BLaER1 (cell line): ENCODE results near the gene ADAMTS3.

Experiments used
- H3K27ac ChIP-seq: shearing (Covaris generic); formaldehyde crosslinking; 2 replicates; pipeline ENCODE4 v1.8.1; 2022
- H3K27me3 ChIP-seq: shearing (Covaris generic); formaldehyde crosslinking; 2 replicates; pipeline ENCODE4 v1.8.1; 2022
- H3K36me3 ChIP-seq: shearing (Covaris generic); formaldehyde crosslinking; 2 replicates; pipeline ENCODE4 v1.8.1; 2022
- H3K4me1 ChIP-seq: shearing (Covaris generic); formaldehyde crosslinking; 2 replicates; pipeline ENCODE4 v1.8.1; 2022
- H3K4me2 ChIP-seq: shearing (Covaris generic); formaldehyde crosslinking; 2 replicates; pipeline ENCODE4 v1.8.1; 2022
- H3K4me3 ChIP-seq: shearing (Covaris generic); formaldehyde crosslinking; 2 replicates; pipeline ENCODE4 v1.8.1; 2022
- H3K9ac ChIP-seq: shearing (Covaris generic); formaldehyde crosslinking; 2 replicates; pipeline ENCODE4 v1.8.1; 2022
- H3K9me3 ChIP-seq: shearing (Covaris generic); formaldehyde crosslinking; 2 replicates; pipeline ENCODE4 v1.8.1; 2022
- H4K20me1 ChIP-seq: shearing (Covaris generic); formaldehyde crosslinking; 2 replicates; pipeline ENCODE4 v1.8.1; 2022
- Cebpa-rat ChIP-seq: shearing (Covaris generic); IDR thresholded peaks from 2 replicates; pipeline ENCODE4 v1.8.1; 2022

The ADAMTS3 gene

GRCh38 chr4:72387959-72388358 is 181.1 kb downstream of the ADAMTS3 start:
- Histone ChIP-seq H3K9me3 (no peaks in the 10 kb centered on the region), H3K4me2 (no peak overlapping the region), H3K4me1 (no peaks in the 10 kb centered on the region), H4K20me1 (no peaks in the 10 kb centered on the region), H3K9ac (no peak overlapping the region), H3K36me3 (no peaks in the 10 kb centered on the region), H3K27ac (no peak overlapping the region), H3K4me3 (no peak overlapping the region), H3K27me3 (no peaks in the 10 kb centered on the region)
- no peak for TF ChIP-seq Cebpa-rat

GRCh38 chr4:72383439-72383838 is 185.6 kb downstream of the ADAMTS3 start:
- no peak overlapping the region for H3K9ac ChIP-seq
- no peaks in the 10 kb centered on the region for H3K36me3 ChIP-seq
- no peaks in the 10 kb centered on the region for H3K27me3 ChIP-seq
- H3K27ac ChIP-seq, result no peak overlapping the region
- H4K20me1 ChIP-seq, result no peaks in the 10 kb centered on the region
- no peak for TF ChIP-seq Cebpa-rat
- no peaks in the 10 kb centered on the region for H3K9me3 ChIP-seq
- no peak overlapping the region for H3K4me2 ChIP-seq
- H3K4me3 ChIP-seq, result no peak overlapping the region
- no peaks in the 10 kb centered on the region for H3K4me1 ChIP-seq

GRCh38 chr4:72378901-72379300 is 190.1 kb downstream of the ADAMTS3 start:
- Histone ChIP-seq H3K9me3 (no peaks in the 10 kb centered on the region), H3K27ac (no peak overlapping the region), H3K4me3 (no peak overlapping the region), H4K20me1 (no peaks in the 10 kb centered on the region), H3K9ac (no peak overlapping the region), H3K36me3 (no peaks in the 10 kb centered on the region), H3K27me3 (no peaks in the 10 kb centered on the region), H3K4me2 (no peak overlapping the region), H3K4me1 (no peaks in the 10 kb centered on the region)
- no peak for TF ChIP-seq Cebpa-rat

DNA sequence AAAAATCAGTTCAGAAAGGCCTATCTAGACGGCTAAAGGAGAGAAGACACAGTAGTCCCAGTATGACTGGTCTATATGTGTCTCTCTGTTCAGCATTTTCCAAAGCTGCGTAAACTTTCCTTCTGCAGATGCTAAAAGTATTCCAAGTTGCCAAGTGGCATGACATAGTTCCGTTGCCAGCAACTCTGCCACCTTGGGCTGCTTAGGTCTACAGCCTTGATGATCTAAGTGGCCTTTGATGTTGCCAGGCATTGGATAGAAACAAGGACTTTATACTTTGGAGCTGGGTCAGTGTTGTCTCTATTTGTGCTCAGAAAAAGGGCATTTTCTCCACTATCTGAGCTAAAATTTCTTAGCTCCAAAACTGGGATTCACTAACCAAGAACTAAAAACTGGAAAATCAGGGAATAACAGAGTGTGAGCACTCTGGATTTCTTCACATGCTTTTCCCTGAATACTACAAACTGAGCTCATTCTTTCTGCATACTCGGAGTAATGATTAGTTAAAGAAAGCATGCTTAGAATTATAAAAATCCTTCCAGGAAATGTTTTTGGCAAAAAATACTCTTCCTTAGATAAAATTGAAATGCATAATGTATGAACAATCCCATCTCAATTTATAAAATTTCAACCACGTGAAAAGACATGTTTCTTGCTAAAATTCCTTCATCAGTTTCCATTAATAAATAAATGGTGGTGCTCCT is 191.4 kb downstream of the ADAMTS3 start:
- Histone ChIP-seq H3K9ac (no peak overlapping the region), H3K4me3 (no peak overlapping the region), H3K27ac (no peak overlapping the region), H3K27me3 (no peaks in the 10 kb centered on the region), H3K9me3 (no peaks in the 10 kb centered on the region), H3K4me1 (no peaks in the 10 kb centered on the region), H3K4me2 (no peak overlapping the region), H4K20me1 (no peaks in the 10 kb centered on the region), H3K36me3 (no peaks in the 10 kb centered on the region)
- no peak for TF ChIP-seq Cebpa-rat

DNA sequence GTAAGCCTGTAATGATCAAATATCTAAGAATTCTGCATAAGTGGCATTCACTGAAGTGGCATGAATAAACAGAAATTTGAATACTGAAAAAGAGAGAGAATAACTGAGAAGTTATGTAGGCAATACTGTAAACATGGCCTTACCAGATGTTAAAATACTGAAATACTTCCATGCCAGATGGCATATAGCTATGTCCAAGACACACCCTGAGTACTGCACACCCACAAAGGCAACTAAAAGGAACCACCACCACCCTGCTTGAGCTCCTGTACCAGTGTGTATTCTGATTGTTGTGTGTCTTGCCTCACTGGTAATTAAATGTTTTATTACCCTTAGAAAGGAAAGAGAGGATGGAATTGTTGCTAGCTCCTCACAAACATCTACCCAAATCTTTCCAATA is 192.1 kb downstream of the ADAMTS3 start:
- no peak overlapping the region for H3K27ac ChIP-seq
- no peaks in the 10 kb centered on the region for H3K27me3 ChIP-seq
- H4K20me1 ChIP-seq, result no peaks in the 10 kb centered on the region
- H3K9me3 ChIP-seq, result no peaks in the 10 kb centered on the region
- no peak overlapping the region for H3K4me3 ChIP-seq
- TF ChIP-seq Cebpa-rat, result no peak
- no peak overlapping the region for H3K4me2 ChIP-seq
- no peak overlapping the region for H3K9ac ChIP-seq
- no peaks in the 10 kb centered on the region for H3K4me1 ChIP-seq
- no peaks in the 10 kb centered on the region for H3K36me3 ChIP-seq

DNA sequence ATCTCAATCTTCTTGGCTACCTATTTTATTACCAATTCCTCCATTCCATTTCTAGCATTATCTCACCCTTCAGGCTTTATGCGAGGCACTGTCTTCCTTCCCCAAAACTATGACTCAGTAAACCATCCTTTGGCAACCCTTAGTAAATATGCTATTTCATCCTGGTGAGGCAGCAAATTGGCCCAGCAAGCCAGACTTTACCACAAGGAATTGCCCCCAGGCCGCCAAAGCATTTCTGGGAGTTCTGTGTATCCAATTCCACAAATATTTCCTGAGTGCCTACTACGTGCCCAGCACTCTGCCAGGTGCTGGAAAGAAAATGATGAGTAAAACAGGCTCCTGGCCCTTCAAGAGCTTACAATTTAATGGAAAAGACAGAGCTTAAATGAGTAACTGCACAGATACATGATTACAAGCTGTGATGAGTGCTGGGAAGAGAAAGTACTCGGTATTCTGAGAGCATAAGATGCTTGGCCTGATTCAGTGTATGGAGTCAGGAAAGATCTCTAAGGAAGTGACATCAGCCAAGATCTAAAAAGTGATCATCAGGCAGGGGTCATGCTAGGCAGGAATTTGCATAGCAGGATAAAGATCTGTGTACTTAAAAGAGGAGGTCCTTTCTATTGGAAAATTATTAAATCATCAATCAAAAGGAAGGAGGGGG is 193.8 kb downstream of the ADAMTS3 start:
- TF ChIP-seq Cebpa-rat, result no peak
- Histone ChIP-seq H4K20me1 (no peaks in the 10 kb centered on the region), H3K27me3 (no peaks in the 10 kb centered on the region), H3K4me3 (no peak overlapping the region), H3K4me1 (no peaks in the 10 kb centered on the region), H3K9me3 (no peaks in the 10 kb centered on the region), H3K27ac (no peak overlapping the region), H3K36me3 (no peaks in the 10 kb centered on the region), H3K9ac (no peak overlapping the region), H3K4me2 (no peak overlapping the region)

- Histone ChIP-seq H4K20me1 (no peaks in the 10 kb centered on the region), H3K36me3 (no peaks in the 10 kb centered on the region), H3K4me1 (no peaks in the 10 kb centered on the region), H3K27ac (no peak overlapping the region), H3K4me3 (no peak overlapping the region), H3K9me3 (no peaks in the 10 kb centered on the region), H3K9ac (no peak overlapping the region), H3K27me3 (no peaks in the 10 kb centered on the region), H3K4me2 (no peak overlapping the region)
- TF ChIP-seq Cebpa-rat, result no peak
Measured at GRCh38 chr4:72374159-72374558, 194.9 kb downstream of the ADAMTS3 start.

DNA sequence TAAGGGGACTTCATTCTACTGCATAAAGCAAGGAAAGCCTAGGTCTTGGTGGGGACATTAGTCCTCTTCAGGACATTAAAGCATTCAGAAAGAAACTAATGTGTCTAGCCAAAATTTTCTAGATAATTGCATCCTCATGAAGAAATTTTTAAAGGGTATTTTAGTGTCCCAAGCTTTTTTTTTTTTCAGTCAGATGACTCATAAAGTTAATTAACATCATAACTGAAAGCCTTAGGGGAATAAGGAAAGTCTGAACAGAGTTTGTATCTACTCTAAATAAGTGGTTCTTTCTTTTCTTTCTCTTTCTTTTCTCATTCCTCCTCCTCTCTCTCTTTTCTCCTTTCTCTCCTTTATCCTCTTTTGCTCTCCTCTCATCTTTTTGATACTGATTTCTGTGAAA is 202.4 kb downstream of the ADAMTS3 start:
- no peak overlapping the region for H3K4me2 ChIP-seq
- no peak for TF ChIP-seq Cebpa-rat
- H3K4me3 ChIP-seq, result no peak overlapping the region
- no peak overlapping the region for H3K9ac ChIP-seq
- no peaks in the 10 kb centered on the region for H3K36me3 ChIP-seq
- no peak overlapping the region for H3K27ac ChIP-seq
- H4K20me1 ChIP-seq, result no peaks in the 10 kb centered on the region
- H3K9me3 ChIP-seq, result no peaks in the 10 kb centered on the region
- H3K4me1 ChIP-seq, result peaks cover 9% of the 10 kb centered on the region; the same call in 1 of the 2 replicates
- no peaks in the 10 kb centered on the region for H3K27me3 ChIP-seq

DNA sequence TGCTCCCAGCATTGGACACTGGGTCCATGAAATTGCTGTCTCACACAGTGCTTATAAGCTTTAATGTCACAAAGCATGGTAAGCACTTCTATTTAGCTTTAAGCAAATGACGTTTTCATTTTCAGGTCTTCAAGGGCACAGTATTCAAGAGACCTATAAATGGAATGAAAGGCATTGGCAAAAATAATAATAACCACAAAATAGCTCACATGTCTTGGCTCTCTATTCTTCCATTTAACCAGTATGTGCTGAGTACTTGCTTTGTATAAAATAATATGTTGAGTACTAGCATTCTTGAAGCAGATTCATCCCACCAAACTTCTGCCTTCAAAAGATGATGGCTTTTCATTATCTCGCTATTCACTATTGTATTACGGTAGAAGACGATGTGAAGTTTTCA is 203.0 kb downstream of the ADAMTS3 start:
- Histone ChIP-seq H3K27me3 (no peaks in the 10 kb centered on the region), H4K20me1 (no peaks in the 10 kb centered on the region), H3K4me3 (no peak overlapping the region), H3K27ac (no peak overlapping the region), H3K36me3 (no peaks in the 10 kb centered on the region), H3K9me3 (no peaks in the 10 kb centered on the region), H3K4me2 (no peak overlapping the region), H3K9ac (no peak overlapping the region), H3K4me1 (peaks cover 9% of the 10 kb centered on the region; the same call in 1 of the 2 replicates)
- no peak for TF ChIP-seq Cebpa-rat

GRCh38 chr4:72365016-72365415 is 204.0 kb downstream of the ADAMTS3 start:
- Histone ChIP-seq H3K4me3 (no peak overlapping the region), H3K27ac (no peak overlapping the region), H3K4me2 (no peak overlapping the region), H3K4me1 (peaks cover 9% of the 10 kb centered on the region; the same call in 1 of the 2 replicates), H3K9me3 (no peaks in the 10 kb centered on the region), H3K27me3 (no peaks in the 10 kb centered on the region), H4K20me1 (no peaks in the 10 kb centered on the region), H3K9ac (no peak overlapping the region), H3K36me3 (no peaks in the 10 kb centered on the region)
- TF ChIP-seq Cebpa-rat, result no peak
